Measurements from ENCODE around the gene RAP1B.
A peak's percentile ranks its signal among the peaks of the same experiment; 100 is the strongest.
"Not testable (repeated sequence)": the region's sequence is repeated elsewhere in the genome, so short reads cannot be mapped to it uniquely, and the experiment has no call there.

RAP1B gene

GRCh38 chr12:68637439-68637838 is 26.7 kb downstream of the RAP1B start:
- not testable (repeated sequence) for FAIRE-seq

- FAIRE-seq: no peak
These were observed 27.5 kb downstream of the RAP1B start for GRCh38 chr12:68638171-68638570.

DNA sequence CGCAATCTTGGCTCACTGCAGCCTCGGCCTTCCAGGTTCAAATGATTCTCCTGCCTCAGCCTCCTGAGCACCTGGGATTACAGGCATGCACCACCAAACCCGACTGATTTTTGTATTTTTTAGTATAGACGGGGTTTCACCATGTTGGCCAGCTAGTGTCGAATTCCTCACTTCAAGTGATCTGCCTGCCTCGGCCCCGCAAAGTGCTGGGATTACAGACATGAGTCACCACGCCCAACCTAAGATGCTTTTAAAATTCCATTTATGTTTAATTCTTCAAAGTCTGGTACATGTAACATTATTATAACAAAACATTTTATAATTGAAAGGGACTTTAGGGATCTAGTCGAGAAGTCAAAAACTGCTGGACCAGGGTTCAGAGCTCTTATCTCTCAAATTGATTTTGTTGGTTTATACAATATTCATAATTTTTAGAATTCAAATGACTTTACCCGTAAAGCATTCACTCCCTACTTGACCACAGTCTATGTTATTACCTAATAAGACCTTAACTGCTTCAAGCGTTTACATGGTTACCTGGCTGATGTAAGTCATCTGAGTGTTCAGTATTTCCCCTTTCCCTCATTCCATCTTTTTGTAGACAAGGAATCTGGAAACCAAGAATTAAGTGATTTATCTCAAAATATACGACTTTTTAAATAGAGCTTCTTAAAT is 28.2 kb downstream of the RAP1B start:
- no peak for FAIRE-seq

DNA sequence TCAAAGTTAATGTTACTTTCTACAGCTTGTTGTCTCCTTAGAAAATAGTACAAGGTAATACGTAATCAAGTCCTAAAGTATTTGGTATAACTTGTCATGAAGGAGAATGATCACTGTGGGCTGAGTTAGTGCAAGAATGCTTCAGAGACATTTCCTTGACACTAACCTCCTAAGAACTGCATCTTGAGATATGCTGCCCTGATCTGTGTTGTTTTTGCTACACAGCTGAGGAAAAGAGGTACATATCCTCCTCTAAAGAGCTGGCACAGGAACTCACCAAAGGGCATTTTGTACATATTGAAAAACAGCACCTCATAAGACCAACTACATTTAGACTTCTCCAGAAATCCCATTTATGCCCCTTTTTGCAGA is 28.7 kb downstream of the RAP1B start:
- no peak for FAIRE-seq

DNA sequence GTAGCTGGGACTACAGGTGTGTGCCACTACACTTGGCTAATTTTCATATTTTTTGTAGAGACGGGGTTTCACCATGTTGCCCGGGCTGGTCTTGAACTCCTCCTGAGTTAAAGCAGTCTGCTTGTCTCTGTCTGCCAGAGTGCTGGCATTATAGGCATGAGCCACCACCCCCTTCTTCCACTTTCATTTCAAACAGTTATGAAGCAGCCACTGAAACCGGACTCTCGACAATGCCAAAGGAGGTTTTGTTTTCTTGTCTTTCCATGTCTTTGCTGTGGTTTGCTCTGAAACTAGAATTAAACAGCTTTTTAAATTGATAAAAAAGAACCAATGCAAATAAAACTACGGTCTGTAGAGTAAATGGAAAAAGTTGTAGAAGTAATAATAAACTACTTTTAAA is 30.4 kb downstream of the RAP1B start:
- no peak for FAIRE-seq

DNA sequence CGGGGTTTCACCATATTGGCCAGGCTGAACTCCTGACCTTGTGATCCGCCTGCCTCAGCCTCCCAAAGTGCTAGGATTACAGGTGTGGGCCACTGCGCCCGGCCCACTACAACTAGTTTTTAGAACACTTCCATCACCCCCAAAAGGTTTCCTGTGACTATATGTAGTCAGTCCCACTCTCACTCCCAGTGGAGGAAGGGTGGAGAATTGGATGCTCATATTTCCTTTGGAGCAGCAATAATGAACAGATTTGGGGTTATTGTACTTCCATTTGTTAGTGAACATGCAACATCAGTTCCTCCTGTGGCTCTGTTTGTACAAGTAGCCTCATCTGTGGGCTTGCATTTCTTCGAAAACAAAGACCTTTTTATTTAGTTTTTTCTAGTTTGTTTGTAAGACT is 35.8 kb downstream of the RAP1B start:
- FAIRE-seq: no peak

GRCh38 chr12:68647507-68647906 is 36.8 kb downstream of the RAP1B start:
- FAIRE-seq: no peak

DNA sequence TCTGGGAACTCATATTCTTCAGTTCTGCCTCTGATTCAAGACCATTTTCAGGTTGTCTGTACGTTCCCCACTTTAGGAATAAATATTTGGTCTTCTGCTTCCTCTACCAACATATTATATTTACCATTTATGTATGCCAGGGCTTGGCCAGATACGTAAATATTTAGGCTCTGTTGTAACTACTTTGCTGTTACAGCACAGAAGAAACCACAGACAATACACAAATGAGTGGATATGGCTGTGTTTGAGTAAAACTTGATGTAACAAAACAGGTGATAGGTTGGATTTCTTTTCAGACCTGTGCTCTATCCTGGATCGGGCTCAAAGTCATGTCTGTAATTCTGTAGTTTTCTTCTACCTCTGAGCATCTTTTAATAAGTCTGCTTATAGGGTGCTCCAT is 37.5 kb downstream of the RAP1B start:
- FAIRE-seq: no peak

DNA sequence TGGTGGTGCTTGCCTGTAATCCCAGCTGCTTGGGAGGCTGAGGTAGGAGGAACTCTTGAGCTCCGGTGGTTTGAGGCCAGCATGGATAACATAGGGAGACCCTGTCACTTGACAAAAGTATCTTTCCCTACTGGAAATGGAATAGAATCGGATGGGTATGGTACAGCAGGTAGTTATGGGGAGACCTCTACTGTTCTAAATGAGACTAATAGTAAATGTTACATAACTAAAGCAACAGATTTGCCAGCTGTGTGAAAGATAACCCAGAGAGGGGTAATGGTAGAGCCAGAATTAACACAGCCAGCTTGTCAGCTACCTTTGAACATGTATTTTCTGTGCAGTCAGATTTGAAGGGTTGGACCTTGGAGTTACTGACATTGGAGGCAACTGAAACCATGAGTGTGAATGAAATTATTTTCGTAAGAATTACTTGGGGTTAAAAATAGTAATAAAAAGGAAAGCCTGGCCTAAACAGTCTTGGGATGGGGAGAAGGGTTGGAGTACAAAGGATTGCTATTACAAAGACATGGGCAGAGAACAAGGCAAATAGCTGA is 54.4 kb downstream of the RAP1B start:
- no peak for FAIRE-seq

GRCh38 chr12:68667291-68667690 is 56.6 kb downstream of the RAP1B start:
- no peak for FAIRE-seq

DNA sequence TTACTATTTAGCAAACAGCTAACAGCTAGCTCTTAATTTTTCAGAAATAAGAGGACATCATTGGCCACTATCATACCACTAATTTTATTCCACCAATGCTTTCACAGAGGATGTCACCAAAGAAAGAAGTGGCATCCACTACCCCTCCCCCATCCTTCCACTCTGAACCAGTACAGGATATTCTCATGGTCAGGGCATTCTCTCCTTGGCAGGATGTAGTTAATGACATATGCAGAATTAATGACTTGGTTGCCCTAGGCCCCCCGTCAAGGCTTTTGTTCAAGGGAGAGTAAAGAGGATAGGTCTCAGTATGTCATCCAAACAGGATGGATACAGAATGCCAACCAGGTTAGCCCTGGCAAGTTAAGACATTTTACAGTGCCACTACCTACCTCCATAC is 57.2 kb downstream of the RAP1B start:
- no peak for FAIRE-seq

DNA sequence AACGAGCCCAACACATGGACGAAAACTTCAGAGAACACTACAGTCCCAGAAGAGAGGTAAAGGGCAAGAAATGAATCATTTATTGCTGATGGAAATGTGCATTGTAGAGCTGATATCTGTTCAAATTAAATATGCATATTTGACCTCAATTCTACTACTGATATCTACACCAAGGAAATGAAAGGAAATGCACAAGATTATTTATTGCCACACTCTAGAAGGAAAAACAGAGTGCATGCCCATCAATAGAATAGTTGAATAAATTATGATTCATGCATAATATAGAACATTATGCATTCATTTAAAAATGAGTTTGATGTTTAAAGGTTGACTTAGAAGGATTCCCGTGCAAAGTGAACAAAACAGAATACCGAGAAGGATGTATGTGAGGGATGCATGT is 60.5 kb downstream of the RAP1B start:
- FAIRE-seq: no peak

DNA sequence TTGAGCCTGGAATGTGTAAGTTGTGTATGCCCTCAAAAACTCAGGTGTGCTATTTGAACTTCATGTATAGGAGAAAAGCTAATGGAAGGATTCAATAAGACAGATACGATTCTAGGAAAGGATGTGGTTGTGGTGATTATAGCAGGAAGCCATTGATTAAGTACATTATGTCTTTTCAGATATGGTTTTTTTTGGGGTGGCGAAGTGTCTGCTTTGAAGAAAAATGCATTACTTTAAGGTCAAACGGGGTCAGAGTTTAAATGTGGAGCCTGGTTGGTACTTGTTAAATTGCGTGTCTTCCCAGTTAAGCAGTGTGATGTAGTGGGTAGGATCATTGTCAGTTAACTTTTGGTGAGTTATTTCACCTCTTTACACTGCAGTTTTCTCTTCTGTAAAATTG is 63.1 kb downstream of the RAP1B start:
- FAIRE-seq: no peak

GRCh38 chr12:68674376-68674775 is 63.7 kb downstream of the RAP1B start:
- peak; percentile 47 for FAIRE-seq

DNA sequence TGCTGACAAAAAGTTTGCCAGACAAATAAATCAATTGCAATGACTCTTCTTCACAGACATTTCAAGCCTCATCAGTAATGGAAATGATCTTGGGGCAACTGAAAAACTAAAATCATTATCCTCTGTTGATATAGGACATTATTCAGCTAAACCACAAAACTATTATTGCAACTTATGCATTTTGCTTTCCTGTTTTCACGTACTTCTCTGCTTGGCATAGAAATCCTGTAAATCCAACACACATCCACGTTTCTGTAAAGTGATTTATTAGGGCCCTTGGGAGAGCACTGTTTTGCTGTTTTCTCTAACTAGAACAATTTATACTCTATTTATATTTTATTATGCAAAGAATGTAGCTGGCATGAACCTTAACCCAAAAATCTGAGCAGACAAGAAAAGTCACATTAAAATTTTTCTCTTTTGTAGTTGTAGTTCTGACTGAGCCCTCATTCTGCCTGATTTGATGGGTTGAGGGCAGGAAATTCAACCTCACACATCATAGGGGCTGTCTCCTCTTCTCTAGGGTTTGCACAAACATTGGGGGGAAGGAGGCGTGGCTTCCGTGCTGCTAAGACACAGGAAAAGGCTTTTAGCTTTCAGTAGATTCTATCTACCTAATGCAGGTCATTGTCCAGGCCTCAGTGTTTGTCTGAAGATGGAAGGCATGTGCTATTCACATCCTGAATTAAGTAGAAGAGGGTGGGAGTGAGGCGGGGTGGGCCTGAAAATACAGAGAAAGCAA is 64.6 kb downstream of the RAP1B start:
- FAIRE-seq: no peak

DNA sequence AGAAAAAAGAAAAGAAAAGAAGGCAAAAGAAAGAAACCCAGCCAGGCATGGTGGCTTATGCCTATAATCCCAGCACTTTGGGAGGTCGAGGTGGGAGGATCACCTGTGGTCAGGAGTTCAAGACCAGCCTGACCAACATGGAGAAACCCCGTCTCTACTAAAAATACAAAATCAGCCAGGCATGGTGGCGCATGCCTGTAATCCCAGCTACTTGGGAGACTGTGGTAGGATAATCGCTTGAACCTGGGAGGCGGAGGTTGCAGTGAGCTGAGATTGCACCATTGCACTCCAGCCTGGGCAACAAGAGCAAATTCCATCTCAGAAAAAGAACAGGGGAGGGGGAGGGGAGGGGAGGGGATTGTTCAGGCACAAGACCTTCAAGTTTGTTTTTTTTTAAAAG is 66.2 kb downstream of the RAP1B start:
- not testable (repeated sequence) for FAIRE-seq

- FAIRE-seq: no peak
These were observed 75.5 kb downstream of the RAP1B start for GRCh38 chr12:68686262-68686594.

DNA sequence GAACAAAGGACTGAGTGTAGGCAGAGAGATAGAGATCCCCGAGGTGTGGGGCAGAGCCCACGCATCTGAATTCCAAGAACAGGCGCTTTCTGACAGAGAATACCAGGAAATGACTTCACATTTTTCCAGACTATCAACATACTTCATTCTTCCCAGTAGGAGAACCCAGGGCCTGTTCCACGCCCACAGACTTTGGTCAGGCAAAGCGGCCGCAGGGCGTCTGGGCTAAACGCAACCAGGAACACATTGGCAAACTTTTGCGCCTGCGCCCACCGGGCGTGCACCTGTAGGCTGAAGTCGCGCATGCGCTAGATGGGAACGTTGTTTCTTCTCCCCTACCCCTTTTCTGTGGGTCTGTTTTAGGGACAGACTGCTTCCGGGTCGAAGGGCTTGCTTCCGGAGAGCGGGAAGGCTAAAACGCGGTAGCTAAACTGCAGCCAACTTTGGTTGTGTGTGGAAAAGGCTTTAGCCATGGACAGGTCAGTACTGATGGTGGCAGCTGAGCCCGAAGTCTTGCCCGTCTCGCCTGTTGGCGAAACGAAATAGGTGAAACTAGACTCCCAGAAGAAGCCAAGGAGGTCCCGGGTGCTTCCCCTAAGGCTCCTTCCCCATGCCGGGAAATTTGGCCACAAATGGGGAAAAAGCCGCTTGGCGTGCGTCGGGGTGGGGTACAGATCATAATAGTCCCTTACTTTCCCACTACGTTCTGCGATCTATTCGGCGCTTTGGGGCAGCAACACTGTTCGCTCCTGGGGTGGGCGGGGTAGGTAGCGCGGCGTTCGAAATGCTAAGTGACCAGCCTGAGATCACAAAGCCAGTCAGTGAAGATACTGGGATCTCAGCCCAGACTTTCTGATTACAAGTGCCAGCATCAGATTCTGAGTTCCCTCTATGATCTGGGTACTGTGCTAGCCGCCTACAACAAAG is 76.2 kb downstream of the RAP1B start, which contains the start of gene NUP107:
NUP107 (plus strand) TSS at position 384 of the 927 bp plus-strand sequence; CDS start at position 472, 88 bp downstream.
- no peak for FAIRE-seq

- FAIRE-seq: no peak
These were observed 84.8 kb downstream of the RAP1B start for GRCh38 chr12:68695454-68695853.

DNA sequence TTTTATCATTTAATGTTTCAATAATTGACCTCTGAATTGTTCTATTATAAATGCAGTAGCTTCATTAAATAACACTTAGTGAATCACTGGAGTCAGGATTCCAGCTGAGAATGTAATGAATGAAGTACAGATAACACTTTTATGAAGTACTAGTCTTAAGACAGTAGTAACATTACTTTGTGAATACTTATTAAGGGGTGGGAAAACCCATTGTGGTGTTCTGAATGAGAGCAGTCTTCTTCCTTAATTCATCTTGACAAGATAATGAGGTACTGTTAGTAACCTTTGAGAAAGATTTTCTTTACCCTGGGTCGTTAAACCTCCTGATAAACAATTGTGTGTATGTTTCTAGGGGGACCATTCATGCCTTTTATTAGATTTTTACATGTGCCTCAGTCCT is 88.8 kb downstream of the RAP1B start:
- FAIRE-seq: no peak
